ENCODE data around the gene SMIM41. TPM values are rescaled to one million over a fixed set of nuclear protein-coding genes. Genes with fewer than 3 reads are reported as not detected.

Gene SMIM41
- total RNA-seq, 1 donor = 0.27 TPM

GRCh38 chr12:52073531-52074381, 5.7 kb upstream of the SMIM41 start:
- TF ChIP-seq CTCF (IDR thresholded peaks at IDR 0.05; ENCODE audit: insufficient read depth, low read length) = no peak
- peak; percentile 31 for DNase-seq (ENCODE audit: low read depth)

GRCh38 chr12:52074971-52075724, 4.4 kb upstream of the SMIM41 start:
- no peak for TF ChIP-seq CTCF (IDR thresholded peaks at IDR 0.05; ENCODE audit: insufficient read depth, low read length)
- DNase-seq (ENCODE audit: low read depth) = no peak
- H3K4me3 ChIP-seq (ENCODE audit: low read depth, low read length) = no peak overlapping the region

More at GRCh38 chr12:52073531-52074381, 5.7 kb upstream of the SMIM41 start:
- H3K4me3 ChIP-seq (ENCODE audit: low read depth, low read length) = no peak overlapping the region

- H3K4me3 ChIP-seq (ENCODE audit: low read depth, low read length) = no peak overlapping the region
- no peak for TF ChIP-seq CTCF (IDR thresholded peaks at IDR 0.05; ENCODE audit: insufficient read depth, low read length)
- DNase-seq (ENCODE audit: low read depth) = no peak
Measured at GRCh38 chr12:52076811-52077210, 2.7 kb upstream of the SMIM41 start.

GRCh38 chr12:52078276-52078675, 1.2 kb upstream of the SMIM41 start:
- H3K4me3 ChIP-seq (ENCODE audit: low read depth, low read length) = no peak overlapping the region
- DNase-seq (ENCODE audit: low read depth) = no peak
- TF ChIP-seq CTCF (IDR thresholded peaks at IDR 0.05; ENCODE audit: insufficient read depth, low read length) = no peak

- H3K4me3 ChIP-seq (ENCODE audit: low read depth, low read length) = no peak overlapping the region
- no peak for DNase-seq (ENCODE audit: low read depth)
- no peak for TF ChIP-seq CTCF (IDR thresholded peaks at IDR 0.05; ENCODE audit: insufficient read depth, low read length)
Measured at GRCh38 chr12:52080403-52081251, 1.1 kb downstream of the SMIM41 start.

- no peak for DNase-seq (ENCODE audit: low read depth)
- H3K4me3 ChIP-seq (ENCODE audit: low read depth, low read length) = no peak overlapping the region
- TF ChIP-seq CTCF (IDR thresholded peaks at IDR 0.05; ENCODE audit: insufficient read depth, low read length) = no peak
Measured at GRCh38 chr12:52081263-52081733, 1.8 kb downstream of the SMIM41 start.
